GM13976 (cell line): Measurements from ENCODE around the gene HSBP1.

Experiments
- DNase-seq: peaks from one replicate; pipeline ENCODE4 v3.0.0; 2012; ENCODE audit warnings: low spot score
- in situ Hi-C: fragments of 300-500 bp; cut with MboI; formaldehyde crosslinking; loops from one replicate; pipeline ENCODE4 v1.12.0; 2022; ENCODE audit warnings: low sequenced_read_pairs, mixed read lengths, inconsistent platforms; ENCODE audit not compliant: unreplicated experiment
- TF ChIP-seq, protein P1 (sequence below): IDR thresholded peaks from 2 replicates; pipeline ENCODE4 v1.5.1; 2012; ENCODE audit warnings: borderline replicate concordance, mild to moderate bottlenecking; ENCODE audit not compliant: insufficient read depth; ENCODE audit errors: extremely low read depth, missing control alignments, control extremely low read depth

HSBP1 gene

DNA sequence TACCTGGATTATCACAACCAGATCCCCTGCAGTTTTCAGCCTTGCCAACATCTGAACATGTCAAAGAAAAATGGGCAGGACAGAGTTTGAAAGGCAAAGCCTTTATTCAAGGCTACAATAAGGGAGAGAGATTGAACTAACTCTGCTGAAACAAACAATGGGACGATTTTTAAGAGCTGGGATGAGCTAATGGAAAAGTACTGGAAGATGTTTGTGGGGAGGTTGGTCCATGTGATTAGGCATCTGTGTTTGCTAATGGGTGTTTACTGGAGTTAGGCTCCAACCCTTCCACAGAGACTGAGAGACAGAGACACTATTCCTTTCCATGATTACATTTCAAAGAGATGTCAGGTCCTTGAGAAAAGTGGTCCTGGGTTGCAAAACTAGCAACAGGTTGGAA, 35.0 kb upstream of the HSBP1 start:
- in situ Hi-C loops: no loop called here
- TF ChIP-seq, protein P1, sequence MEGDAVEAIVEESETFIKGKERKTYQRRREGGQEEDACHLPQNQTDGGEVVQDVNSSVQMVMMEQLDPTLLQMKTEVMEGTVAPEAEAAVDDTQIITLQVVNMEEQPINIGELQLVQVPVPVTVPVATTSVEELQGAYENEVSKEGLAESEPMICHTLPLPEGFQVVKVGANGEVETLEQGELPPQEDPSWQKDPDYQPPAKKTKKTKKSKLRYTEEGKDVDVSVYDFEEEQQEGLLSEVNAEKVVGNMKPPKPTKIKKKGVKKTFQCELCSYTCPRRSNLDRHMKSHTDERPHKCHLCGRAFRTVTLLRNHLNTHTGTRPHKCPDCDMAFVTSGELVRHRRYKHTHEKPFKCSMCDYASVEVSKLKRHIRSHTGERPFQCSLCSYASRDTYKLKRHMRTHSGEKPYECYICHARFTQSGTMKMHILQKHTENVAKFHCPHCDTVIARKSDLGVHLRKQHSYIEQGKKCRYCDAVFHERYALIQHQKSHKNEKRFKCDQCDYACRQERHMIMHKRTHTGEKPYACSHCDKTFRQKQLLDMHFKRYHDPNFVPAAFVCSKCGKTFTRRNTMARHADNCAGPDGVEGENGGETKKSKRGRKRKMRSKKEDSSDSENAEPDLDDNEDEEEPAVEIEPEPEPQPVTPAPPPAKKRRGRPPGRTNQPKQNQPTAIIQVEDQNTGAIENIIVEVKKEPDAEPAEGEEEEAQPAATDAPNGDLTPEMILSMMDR: no peak
- DNase-seq: no peak

- TF ChIP-seq, protein P1: no peak
- in situ Hi-C loops: no loop called here
- no peak for DNase-seq
Measured at GRCh38 chr16:83774066-83774465, 33.7 kb upstream of the HSBP1 start.

DNA sequence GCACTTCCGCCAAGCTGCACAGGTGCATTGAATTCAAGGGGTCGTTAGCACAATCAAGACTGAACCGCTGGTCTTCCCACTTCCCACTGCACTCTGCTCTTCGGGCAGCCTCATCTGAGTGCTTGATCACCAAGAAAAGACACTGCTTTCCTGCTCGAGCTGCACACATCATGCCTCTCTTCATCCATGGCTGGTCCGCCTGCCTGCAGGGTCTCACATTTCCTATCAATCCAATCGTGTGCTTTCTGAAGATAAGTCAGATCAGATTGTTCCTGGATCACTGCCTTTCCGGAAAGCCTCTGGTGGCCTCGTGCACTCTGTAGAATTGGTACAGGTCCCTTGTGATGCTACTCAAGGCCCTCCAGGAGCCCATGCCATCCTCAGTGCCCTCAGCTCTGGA, 30.8 kb upstream of the HSBP1 start:
- DNase-seq: no peak
- TF ChIP-seq, protein P1: no peak
- in situ Hi-C loops: no loop called here

DNA sequence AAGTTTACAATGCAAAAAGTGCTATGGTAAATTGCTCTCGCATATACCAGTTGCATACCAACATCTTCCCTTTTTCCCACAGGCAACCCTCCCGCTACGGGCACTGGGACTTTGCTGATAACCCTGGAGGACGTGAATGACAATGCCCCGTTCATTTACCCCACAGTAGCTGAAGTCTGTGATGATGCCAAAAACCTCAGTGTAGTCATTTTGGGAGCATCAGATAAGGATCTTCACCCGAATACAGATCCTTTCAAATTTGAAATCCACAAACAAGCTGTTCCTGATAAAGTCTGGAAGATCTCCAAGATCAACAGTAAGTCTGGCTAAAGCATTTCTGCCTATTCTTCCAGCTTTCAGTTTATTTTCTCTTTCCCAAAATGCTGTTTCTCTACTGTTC, 27.9 kb upstream of the HSBP1 start:
- TF ChIP-seq, protein P1: no peak
- in situ Hi-C loops: no loop called here
- DNase-seq: no peak

GRCh38 chr16:83785455-83785854, 22.3 kb upstream of the HSBP1 start:
- in situ Hi-C loops: no loop called here
- TF ChIP-seq, protein P1: no peak
- no peak for DNase-seq

DNA sequence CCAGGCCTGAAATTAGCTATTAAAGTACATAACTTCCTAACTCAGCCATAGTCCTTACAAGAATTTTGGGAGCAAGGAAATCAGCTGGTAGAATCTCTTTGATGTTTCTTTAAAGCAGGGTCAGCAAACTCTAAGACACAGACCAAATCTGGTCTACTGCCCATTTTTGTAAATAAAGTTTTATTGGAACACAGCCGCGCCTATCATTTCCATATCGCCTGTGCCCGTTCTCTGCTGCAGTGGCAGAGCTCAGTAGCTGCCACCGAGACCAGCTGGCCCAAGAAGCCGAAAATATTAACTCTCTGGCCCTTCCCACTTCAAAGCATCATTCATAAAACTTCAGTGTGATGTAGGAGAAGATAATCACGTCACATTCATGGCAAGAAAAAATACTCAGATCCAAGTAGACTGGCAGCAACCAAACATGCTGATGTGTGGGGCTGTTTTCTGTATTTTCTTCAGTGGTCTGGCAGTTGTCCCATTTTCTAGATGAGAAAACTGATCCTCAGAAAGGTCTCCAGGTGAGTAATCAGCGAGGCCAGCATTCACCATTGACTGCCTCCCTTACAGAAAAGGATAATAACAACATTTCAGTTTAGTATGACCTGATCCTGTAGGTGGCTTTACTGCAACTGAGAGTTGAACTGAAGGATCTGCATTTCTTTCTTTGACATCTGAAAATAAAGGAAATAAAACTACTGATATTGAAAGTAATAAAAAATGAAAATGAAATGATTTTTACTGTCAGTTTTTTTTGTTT, 18.0 kb upstream of the HSBP1 start:
- no peak for DNase-seq
- in situ Hi-C loops: no loop called here
- TF ChIP-seq, protein P1: no peak

DNA sequence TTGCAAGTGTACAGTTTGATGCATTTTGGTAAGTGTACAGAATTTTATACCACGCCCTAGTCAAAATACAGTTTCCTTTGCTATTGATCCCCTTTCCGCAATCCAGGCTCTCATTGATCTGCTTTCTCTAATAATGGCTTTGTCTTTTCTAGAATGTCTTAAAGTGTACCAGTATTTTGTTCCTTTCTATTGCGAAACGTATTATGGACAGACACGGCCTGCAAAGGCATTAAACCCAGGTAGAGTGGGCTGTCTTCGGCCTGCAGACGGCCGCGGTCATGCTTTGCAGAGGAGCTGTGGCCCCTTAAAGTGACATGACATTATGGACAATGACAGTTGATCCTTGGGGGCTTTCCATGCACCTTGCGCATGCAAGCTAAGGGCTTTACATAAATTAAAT, 15.9 kb upstream of the HSBP1 start:
- DNase-seq: no peak
- in situ Hi-C loops: no loop called here
- TF ChIP-seq, protein P1: no peak
